Measurements from ENCODE around the gene WDR91. TPM values are rescaled to one million over a fixed set of nuclear protein-coding genes. Genes with fewer than 3 reads are reported as not detected.

WDR91 gene
- total RNA-seq, 1 experiment from 2014 or later, result 8.8 TPM

- in situ Hi-C loops (cut with HindIII; ENCODE audit: low pct_unique_long_range_greater_than_20kb, low sequenced_read_pairs), result no loop called here
Measured at GRCh38 chr7:135209225-135209834, 2.0 kb downstream of the WDR91 start.

GRCh38 chr7:135208102-135208793 is 3.1 kb downstream of the WDR91 start:
- ChIA-PET CTCF (no interaction called here), POLR2A (no interaction called here)

More at GRCh38 chr7:135209225-135209834, 2.0 kb downstream of the WDR91 start:
- TF ChIP-seq SIN3A (IDR thresholded peaks at IDR 0.05; ENCODE audit: borderline replicate concordance, insufficient read depth, low read depth, low read length), result no peak
- TF ChIP-seq REST (IDR thresholded peaks at IDR 0.05; ENCODE audit: insufficient read depth in 1 of 2, low read depth in 2 of 2, low read length in 1 of 2), result no peak
- TF ChIP-seq CTCF (IDR thresholded peaks at IDR 0.05), result no peak
- TF ChIP-seq TCF7L2 (IDR thresholded peaks at IDR 0.05; ENCODE audit: low read depth, low read length), result no peak
- TF ChIP-seq POLR2AphosphoS5 (IDR thresholded peaks at IDR 0.05; ENCODE audit: low read depth, low read length), result no peak
- H3K27me3 ChIP-seq (ENCODE audit: control insufficient read depth, insufficient read depth, low read length), result no peaks in the 10 kb centered on the region
- DNase-seq (ENCODE audit: low read depth, low spot score) (no peak), ATAC-seq (no peak)
- H3K9me3 ChIP-seq (ENCODE audit: control insufficient read depth, insufficient read depth, low read depth, low read length), result no peaks in the 10 kb centered on the region
- ChIA-PET POLR2A (no interaction called here), CTCF (no interaction called here)
- no peak overlapping the region for H3K4me3 ChIP-seq (ENCODE audit: low read depth in 2 of 2, low read length in 2 of 2)
- peaks cover 4% of the 10 kb centered on the region for H3K4me1 ChIP-seq (ENCODE audit: control insufficient read depth, insufficient read depth, low read length)
- intact Hi-C loops (cut with micrococcal nuclease; ENCODE audit: unreplicated experiment), result no loop called here
- no peak overlapping the region for H3K27ac ChIP-seq (ENCODE audit: low read length)
- BruUV-seq (replicated peaks), result no TSS peak
- no peaks in the 10 kb centered on the region for H3K36me3 ChIP-seq (ENCODE audit: control insufficient read depth, insufficient read depth, low read length)

More at GRCh38 chr7:135208102-135208793, 3.1 kb downstream of the WDR91 start:
- no peaks in the 10 kb centered on the region for H3K36me3 ChIP-seq (ENCODE audit: control insufficient read depth, insufficient read depth, low read length)
- peaks cover 4% of the 10 kb centered on the region for H3K4me1 ChIP-seq (ENCODE audit: control insufficient read depth, insufficient read depth, low read length)
- DNase-seq (ENCODE audit: low read depth, low spot score), result no peak
- intact Hi-C loops (cut with micrococcal nuclease; ENCODE audit: unreplicated experiment), result no loop called here
- no peaks in the 10 kb centered on the region for H3K9me3 ChIP-seq (ENCODE audit: control insufficient read depth, insufficient read depth, low read depth, low read length)
- no peak overlapping the region for H3K4me3 ChIP-seq (ENCODE audit: low read depth in 2 of 2, low read length in 2 of 2)
- TF ChIP-seq CTCF (IDR thresholded peaks at IDR 0.05) (no peak), SIN3A (IDR thresholded peaks at IDR 0.05; ENCODE audit: borderline replicate concordance, insufficient read depth, low read depth, low read length) (no peak), REST (IDR thresholded peaks at IDR 0.05; ENCODE audit: insufficient read depth in 1 of 2, low read depth in 2 of 2, low read length in 1 of 2) (no peak), POLR2AphosphoS5 (IDR thresholded peaks at IDR 0.05; ENCODE audit: low read depth, low read length) (no peak), TCF7L2 (IDR thresholded peaks at IDR 0.05; ENCODE audit: low read depth, low read length) (no peak)
- ATAC-seq, result no peak
- H3K27me3 ChIP-seq (ENCODE audit: control insufficient read depth, insufficient read depth, low read length), result no peaks in the 10 kb centered on the region
- in situ Hi-C loops (cut with HindIII; ENCODE audit: low pct_unique_long_range_greater_than_20kb, low sequenced_read_pairs), result no loop called here
- BruUV-seq (replicated peaks), result no TSS peak
- no peak overlapping the region for H3K27ac ChIP-seq (ENCODE audit: low read length)
